Stimulated activated naive CD8-positive, alpha-beta T cell treated with anti-CD3 and anti-CD28 coated beads, Interleukin-15, Interleukin-2, amounts not matched to agents 100 ng/mL and 50 ng/mL, for 24 hours (primary cell): ENCODE data around the gene ADCY6.
"Not testable (repeated sequence)": the region's sequence is repeated elsewhere in the genome, so short reads cannot be mapped to it uniquely, and the experiment has no call there.

Source experiments
- H3K27ac Mint-ChIP-seq: one replicate; pipeline ENCODE4 v1.8.0; 2021; ENCODE audit warnings: mild to moderate bottlenecking, mixed read lengths
- H3K27me3 Mint-ChIP-seq: one replicate; pipeline ENCODE4 v1.8.0; 2021; ENCODE audit warnings: mixed read lengths
- H3K36me3 Mint-ChIP-seq: one replicate; pipeline ENCODE4 v1.8.0; 2021; ENCODE audit warnings: low read depth, mixed read lengths
- H3K4me1 Mint-ChIP-seq: one replicate; pipeline ENCODE4 v1.8.0; 2021; ENCODE audit warnings: low read depth, mixed read lengths
- H3K4me3 Mint-ChIP-seq: one replicate; pipeline ENCODE4 v1.8.0; 2021; ENCODE audit warnings: mild to moderate bottlenecking, mixed read lengths
- H3K9me3 Mint-ChIP-seq: one replicate; pipeline ENCODE4 v1.8.0; 2021; ENCODE audit warnings: mixed read lengths

ADCY6 gene

DNA sequence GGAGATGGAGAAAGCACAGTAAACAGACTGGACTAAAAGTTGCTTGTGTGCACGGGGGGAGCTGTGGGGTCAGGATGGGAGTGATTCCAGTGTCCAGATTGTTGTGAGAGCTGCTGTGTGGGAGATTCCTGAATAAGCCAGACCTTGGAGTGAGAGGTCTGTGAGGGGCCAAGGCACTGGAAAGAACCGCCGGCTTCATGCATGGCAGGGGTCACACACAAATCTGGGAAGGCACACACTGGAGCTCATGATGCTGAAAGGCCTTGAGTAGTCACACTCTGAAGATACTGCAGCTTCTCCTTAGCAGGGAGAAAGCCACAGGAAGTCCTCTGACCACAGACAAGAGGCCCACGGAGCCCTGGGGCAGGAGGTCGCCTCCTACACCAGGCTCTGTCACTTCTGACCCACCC is 23.1 kb downstream of the ADCY6 start:
- Mint-ChIP-seq H3K4me1 (peaks cover 17% of the 10 kb centered on the region), H3K27me3 (no peaks in the 10 kb centered on the region), H3K36me3 (no peaks in the 10 kb centered on the region), H3K27ac (no peak overlapping the region), H3K9me3 (no peaks in the 10 kb centered on the region), H3K4me3 (no peak overlapping the region)

DNA sequence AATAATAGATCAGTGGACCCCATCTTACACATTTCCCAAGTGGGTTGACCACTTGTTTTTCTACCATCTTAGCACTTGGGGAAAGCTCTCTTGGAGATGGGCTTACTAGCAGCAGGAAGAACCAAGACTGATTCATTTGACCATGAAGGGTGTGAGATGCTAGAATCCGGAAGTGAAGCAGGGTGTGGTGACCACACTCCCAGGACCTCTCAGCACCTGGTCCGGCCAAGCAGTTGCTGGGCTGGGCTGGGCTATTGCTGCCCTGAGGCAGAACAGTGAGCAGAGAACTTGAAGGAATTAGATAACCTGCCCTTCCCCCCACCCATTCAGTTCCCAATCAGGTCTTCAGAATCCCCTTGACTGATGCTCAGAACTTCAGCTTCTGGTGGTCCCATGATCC is 24.4 kb downstream of the ADCY6 start:
- Mint-ChIP-seq H3K4me3 (no peak overlapping the region), H3K4me1 (peaks cover 17% of the 10 kb centered on the region), H3K27me3 (no peaks in the 10 kb centered on the region), H3K27ac (no peak overlapping the region), H3K36me3 (no peaks in the 10 kb centered on the region), H3K9me3 (no peaks in the 10 kb centered on the region)

- H3K36me3 Mint-ChIP-seq, result no peaks in the 10 kb centered on the region
- no peaks in the 10 kb centered on the region for H3K27me3 Mint-ChIP-seq
- H3K4me1 Mint-ChIP-seq, result no peaks in the 10 kb centered on the region
- H3K9me3 Mint-ChIP-seq, result no peaks in the 10 kb centered on the region
- no peak overlapping the region for H3K27ac Mint-ChIP-seq
- H3K4me3 Mint-ChIP-seq, result no peak overlapping the region
Observed at GRCh38 chr12:48758737-48759136, 30.2 kb downstream of the ADCY6 start.

- H3K4me3 Mint-ChIP-seq, result no peak overlapping the region
- peaks cover 3% of the 10 kb centered on the region for H3K27me3 Mint-ChIP-seq
- no peak overlapping the region for H3K27ac Mint-ChIP-seq
- H3K9me3 Mint-ChIP-seq, result no peaks in the 10 kb centered on the region
- H3K36me3 Mint-ChIP-seq, result no peaks in the 10 kb centered on the region
- no peaks in the 10 kb centered on the region for H3K4me1 Mint-ChIP-seq
Observed at GRCh38 chr12:48758186-48758585, 30.7 kb downstream of the ADCY6 start.

GRCh38 chr12:48750769-48751356 is 38.0 kb downstream of the ADCY6 start:
- Mint-ChIP-seq H3K4me1 (peaks cover 19% of the 10 kb centered on the region), H3K27me3 (peaks cover 18% of the 10 kb centered on the region), H3K4me3 (peak overlapping the region; percentile 19), H3K36me3 (no peaks in the 10 kb centered on the region), H3K9me3 (no peaks in the 10 kb centered on the region), H3K27ac (peak overlapping the region; percentile 88)

GRCh38 chr12:48750215-48750614 is 38.7 kb downstream of the ADCY6 start:
- no peak overlapping the region for H3K4me3 Mint-ChIP-seq
- peaks cover 18% of the 10 kb centered on the region for H3K27me3 Mint-ChIP-seq

DNA sequence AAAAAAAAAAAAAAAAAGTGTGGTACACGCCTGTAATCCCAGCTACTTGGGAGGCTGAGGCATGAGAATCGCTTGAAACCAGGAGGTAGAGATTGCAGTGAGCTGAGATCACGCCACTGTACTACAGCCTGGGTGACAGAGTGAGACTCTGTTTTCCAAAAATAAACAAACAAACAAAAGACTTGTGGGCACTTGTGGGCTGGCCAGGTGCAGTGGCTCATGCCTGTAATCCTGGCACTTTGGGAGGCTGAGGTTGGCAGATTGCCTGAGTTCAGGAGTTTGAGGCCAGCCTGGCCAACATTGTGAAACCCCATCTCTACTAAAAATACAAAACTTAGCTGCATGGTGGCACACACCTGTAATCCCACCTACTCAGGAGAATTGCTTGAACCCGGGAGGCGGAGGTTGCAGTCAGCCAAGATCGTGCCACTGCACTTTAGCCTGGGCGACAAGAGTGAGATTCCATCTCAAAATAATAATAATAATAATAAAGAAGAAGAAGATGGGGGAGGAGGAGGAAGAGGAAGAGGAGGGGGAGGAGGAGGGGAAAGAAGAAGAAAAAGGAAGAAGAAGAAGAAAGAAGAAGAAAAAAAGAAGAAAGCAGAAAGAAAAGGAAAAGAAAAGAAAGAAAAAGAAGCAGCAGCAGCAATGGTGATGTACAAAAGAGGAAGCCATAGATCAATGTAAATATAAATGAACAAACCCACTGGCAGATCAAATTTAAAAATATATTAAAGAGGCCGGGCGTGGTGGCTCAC is 44.5 kb downstream of the ADCY6 start:
- H3K27me3 Mint-ChIP-seq, result peaks cover 28% of the 10 kb centered on the region
- H3K36me3 Mint-ChIP-seq, result no peaks in the 10 kb centered on the region
- no peaks in the 10 kb centered on the region for H3K4me1 Mint-ChIP-seq
- no peak overlapping the region for H3K27ac Mint-ChIP-seq
- H3K4me3 Mint-ChIP-seq, result no peak overlapping the region
- H3K9me3 Mint-ChIP-seq, result no peaks in the 10 kb centered on the region

More at GRCh38 chr12:48750215-48750614, 38.7 kb downstream of the ADCY6 start:
- H3K9me3 Mint-ChIP-seq, result no peaks in the 10 kb centered on the region
- H3K36me3 Mint-ChIP-seq, result no peaks in the 10 kb centered on the region
- peaks cover 19% of the 10 kb centered on the region for H3K4me1 Mint-ChIP-seq
- H3K27ac Mint-ChIP-seq, result peak overlapping the region; percentile 88

- H3K4me1 Mint-ChIP-seq, result no peaks in the 10 kb centered on the region
- no peak overlapping the region for H3K4me3 Mint-ChIP-seq
- no peaks in the 10 kb centered on the region for H3K36me3 Mint-ChIP-seq
- H3K9me3 Mint-ChIP-seq, result no peaks in the 10 kb centered on the region
- peaks cover 23% of the 10 kb centered on the region for H3K27me3 Mint-ChIP-seq
- no peak overlapping the region for H3K27ac Mint-ChIP-seq
Observed at GRCh38 chr12:48739618-48740269, 49.1 kb downstream of the ADCY6 start.

DNA sequence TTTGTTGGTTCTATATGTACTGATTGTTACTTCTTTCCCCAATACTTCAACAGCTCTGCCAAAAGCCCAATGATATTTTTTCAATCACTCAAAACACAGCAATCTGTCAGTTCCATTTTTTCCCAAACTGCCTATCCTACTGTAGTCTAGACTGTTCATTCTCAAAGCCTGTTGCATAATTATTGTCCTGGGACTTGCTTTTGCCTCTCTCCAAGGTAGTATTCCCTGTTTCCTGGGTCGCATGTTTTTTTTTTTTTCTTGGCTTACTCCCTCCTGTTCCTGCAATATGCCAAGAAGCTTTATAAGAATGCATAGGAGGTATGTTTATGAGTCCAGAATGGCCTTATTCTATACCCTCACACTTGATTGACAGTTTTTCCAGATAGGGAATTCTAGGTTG is 52.4 kb downstream of the ADCY6 start:
- Mint-ChIP-seq H3K4me1 (no peaks in the 10 kb centered on the region), H3K27me3 (peaks cover 23% of the 10 kb centered on the region), H3K9me3 (no peaks in the 10 kb centered on the region), H3K36me3 (no peaks in the 10 kb centered on the region), H3K27ac (no peak overlapping the region), H3K4me3 (no peak overlapping the region)

DNA sequence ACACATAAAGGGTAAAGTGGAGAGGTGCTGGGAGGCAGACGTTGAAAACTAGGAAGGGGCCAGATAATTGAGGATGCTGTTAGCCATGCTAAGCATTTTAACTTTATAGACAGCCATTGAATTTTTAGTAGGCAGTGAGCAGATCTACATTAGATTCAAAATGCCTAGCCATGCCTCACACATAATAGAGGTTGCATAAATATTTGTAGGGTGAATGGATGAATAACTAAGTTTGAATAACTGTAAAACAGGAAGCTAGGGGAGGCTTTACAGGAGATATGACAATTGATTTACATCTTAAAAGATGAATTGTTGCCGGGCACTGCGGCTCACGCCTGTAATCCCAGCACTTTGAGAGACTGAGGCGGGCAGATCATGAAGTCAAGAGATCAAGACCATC is 60.1 kb downstream of the ADCY6 start:
- H3K4me3 Mint-ChIP-seq, result no peak overlapping the region
- H3K9me3 Mint-ChIP-seq, result no peaks in the 10 kb centered on the region
- H3K4me1 Mint-ChIP-seq, result no peaks in the 10 kb centered on the region
- no peaks in the 10 kb centered on the region for H3K36me3 Mint-ChIP-seq
- peaks cover 7% of the 10 kb centered on the region for H3K27me3 Mint-ChIP-seq
- no peak overlapping the region for H3K27ac Mint-ChIP-seq

DNA sequence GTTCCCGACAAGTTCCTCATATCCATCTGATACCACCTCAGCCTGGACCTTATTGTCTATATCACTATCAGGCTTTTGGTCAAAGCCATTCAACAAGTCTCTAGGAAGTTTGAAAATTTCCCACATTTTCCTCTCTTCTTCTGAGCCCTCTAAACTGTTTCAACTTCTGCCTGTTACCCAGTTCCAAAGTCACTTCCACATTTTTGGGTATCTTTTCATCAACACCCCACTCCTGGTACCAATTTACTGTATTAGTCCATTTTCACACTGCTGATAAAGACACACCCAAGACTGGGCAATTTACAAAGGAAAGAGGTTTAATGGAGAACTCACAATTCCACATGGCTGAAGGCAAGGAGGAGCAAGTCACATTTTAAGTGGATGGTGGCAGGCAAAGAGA is 68.2 kb downstream of the ADCY6 start:
- Mint-ChIP-seq H3K9me3 (peaks cover 17% of the 10 kb centered on the region), H3K36me3 (peaks cover 30% of the 10 kb centered on the region), H3K4me1 (peaks cover 12% of the 10 kb centered on the region)
- H3K27ac Mint-ChIP-seq, H3K27me3 Mint-ChIP-seq, H3K4me3 Mint-ChIP-seq: not testable (repeated sequence)

GRCh38 chr12:48720171-48720570 is 68.7 kb downstream of the ADCY6 start:
- Mint-ChIP-seq H3K9me3 (peaks cover 17% of the 10 kb centered on the region), H3K4me1 (peaks cover 16% of the 10 kb centered on the region), H3K36me3 (peaks cover 33% of the 10 kb centered on the region)
- not testable (repeated sequence) for H3K27me3 Mint-ChIP-seq, H3K4me3 Mint-ChIP-seq, H3K27ac Mint-ChIP-seq

- H3K4me3 Mint-ChIP-seq, H3K27ac Mint-ChIP-seq, H3K27me3 Mint-ChIP-seq: not testable (repeated sequence)
- Mint-ChIP-seq H3K36me3 (peaks cover 45% of the 10 kb centered on the region), H3K4me1 (peaks cover 27% of the 10 kb centered on the region), H3K9me3 (peaks cover 17% of the 10 kb centered on the region)
Observed at GRCh38 chr12:48719002-48719401, 69.9 kb downstream of the ADCY6 start.

DNA sequence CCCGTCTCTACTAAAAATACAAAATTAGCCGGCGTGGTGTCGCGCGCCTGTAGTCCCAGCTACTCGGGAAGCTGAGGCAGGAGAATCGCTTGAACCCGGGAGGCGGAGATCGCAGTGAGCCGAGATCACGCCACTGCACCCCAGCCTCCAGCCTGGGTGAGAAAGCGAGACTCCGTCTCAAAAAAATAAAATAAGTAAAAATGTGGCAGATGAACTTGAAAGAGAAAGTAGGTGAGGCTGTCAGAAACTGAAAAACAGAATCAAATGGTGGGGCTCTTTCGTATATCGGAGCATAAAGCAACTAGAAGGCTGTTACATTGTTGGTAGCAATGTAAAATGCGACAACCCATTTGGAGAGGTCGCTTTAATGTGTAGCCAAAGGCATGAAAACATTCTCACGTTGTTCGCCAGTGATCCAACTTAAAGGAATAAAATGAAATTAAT is 71.6 kb downstream of the ADCY6 start:
- H3K36me3 Mint-ChIP-seq, result peaks cover 59% of the 10 kb centered on the region
- peak overlapping the region; percentile 95 for H3K27ac Mint-ChIP-seq
- H3K9me3 Mint-ChIP-seq, result peaks cover 17% of the 10 kb centered on the region
- H3K4me3 Mint-ChIP-seq, result peak overlapping the region; percentile 93
- peaks cover 38% of the 10 kb centered on the region for H3K4me1 Mint-ChIP-seq
- H3K27me3 Mint-ChIP-seq, result peaks cover 2% of the 10 kb centered on the region

- Mint-ChIP-seq H3K4me1 (peaks cover 42% of the 10 kb centered on the region), H3K4me3 (peak within 1 kb of the TSS; percentile 93), H3K9me3 (peaks cover 17% of the 10 kb centered on the region), H3K27me3 (peaks cover 2% of the 10 kb centered on the region), H3K27ac (peak within 1 kb of the TSS; percentile 95), H3K36me3 (peaks cover 63% of the 10 kb centered on the region)
Observed at GRCh38 chr12:48716493-48717251, 72.2 kb downstream of the ADCY6 start, which contains the start of gene CCNT1. Gene CCNT1 (minus strand): TSS chr12:48716707. CDS start chr12:48716675, 32 bp downstream.
